H9 (cell line): ENCODE measurements around the gene SYT9. TPM values are rescaled to one million over a fixed set of nuclear protein-coding genes. Genes with fewer than 3 reads are reported as not detected.

Source experiments
- DNase-seq: peaks from one replicate; pipeline ENCODE4 v3.0.0-alpha.2; 2017
- H2AFZ ChIP-seq: one replicate; pipeline ENCODE4 v1.6.1; 2013; ENCODE audit warnings: mild to moderate bottlenecking, low read length, control low read depth, moderate library complexity
- H2AK5ac ChIP-seq: 2 replicates; pipeline ENCODE4 v1.6.1; 2013; ENCODE audit warnings: low read length, control low read depth, mixed read lengths; ENCODE audit not compliant: insufficient read length
- H2BK120ac ChIP-seq: one replicate; pipeline ENCODE4 v1.6.1; 2013; ENCODE audit warnings: low read depth, mild to moderate bottlenecking, low read length, control low read depth, inconsistent platforms; ENCODE audit not compliant: poor library complexity, severe bottlenecking
- H2BK12ac ChIP-seq: 2 replicates; pipeline ENCODE4 v1.6.1; 2013; ENCODE audit warnings: low read length, control low read depth, mixed read lengths, low read depth; ENCODE audit not compliant: insufficient read length
- H2BK15ac ChIP-seq: 2 replicates; pipeline ENCODE4 v1.6.1; 2013; ENCODE audit warnings: low read depth, low read length, control low read depth
- H2BK20ac ChIP-seq: one replicate; pipeline ENCODE4 v1.6.1; 2013; ENCODE audit warnings: low read depth, mild to moderate bottlenecking, low read length, control low read depth, inconsistent platforms; ENCODE audit not compliant: poor library complexity, severe bottlenecking
- H2BK5ac ChIP-seq: 2 replicates; pipeline ENCODE4 v1.6.1; 2013; ENCODE audit warnings: low read length, control low read depth, mixed read lengths; ENCODE audit not compliant: insufficient read length
- H3K14ac ChIP-seq: 2 replicates; pipeline ENCODE4 v1.6.1; 2013; ENCODE audit warnings: low read length, control low read depth; ENCODE audit not compliant: insufficient read depth
- H3K18ac ChIP-seq: 2 replicates; pipeline ENCODE4 v1.6.1; 2013; ENCODE audit warnings: low read depth, mild to moderate bottlenecking, mixed read lengths, low read length, control low read depth; ENCODE audit not compliant: insufficient read length
- H3K23ac ChIP-seq: 2 replicates; pipeline ENCODE4 v1.6.1; 2013; ENCODE audit warnings: low read length, control low read depth, mixed read lengths, low read depth; ENCODE audit not compliant: insufficient read length
- H3K23me2 ChIP-seq: 2 replicates; pipeline ENCODE4 v1.6.1; 2013; ENCODE audit warnings: low read depth, mild to moderate bottlenecking, mixed read lengths, low read length, control low read depth; ENCODE audit not compliant: insufficient read length, poor library complexity, severe bottlenecking
- H3K27ac ChIP-seq: 2 replicates; pipeline ENCODE4 v1.5.1; 2013; ENCODE audit warnings: low read length, control low read depth, mixed read lengths, low read depth; ENCODE audit not compliant: insufficient read length
- H3K27me3 ChIP-seq: 2 replicates; pipeline ENCODE4 v1.6.1; 2013; ENCODE audit warnings: low read length, control low read depth, inconsistent platforms; ENCODE audit not compliant: insufficient read depth
- H3K4ac ChIP-seq: 2 replicates; pipeline ENCODE4 v1.6.1; 2013; ENCODE audit warnings: low read depth, mild to moderate bottlenecking, control low read depth, inconsistent platforms, low read length, moderate library complexity
- H3K4me1 ChIP-seq: 2 replicates; pipeline ENCODE4 v1.6.1; 2013; ENCODE audit warnings: low read length, control low read depth, inconsistent platforms; ENCODE audit not compliant: insufficient read depth
- H3K4me2 ChIP-seq: 2 replicates; pipeline ENCODE4 v1.6.1; 2013; ENCODE audit warnings: low read length, control low read depth, mixed read lengths; ENCODE audit not compliant: insufficient read length, insufficient read depth
- H3K56ac ChIP-seq: 2 replicates; pipeline ENCODE4 v1.6.1; 2013; ENCODE audit warnings: low read depth, mild to moderate bottlenecking, mixed read lengths, low read length, control low read depth; ENCODE audit not compliant: insufficient read length
- H3K79me1 ChIP-seq: 2 replicates; pipeline ENCODE4 v1.6.1; 2013; ENCODE audit warnings: low read depth, mild to moderate bottlenecking, moderate library complexity, low read length, control low read depth, inconsistent platforms; ENCODE audit not compliant: insufficient read depth, poor library complexity, severe bottlenecking
- H3K79me2 ChIP-seq: 2 replicates; pipeline ENCODE4 v1.6.1; 2013; ENCODE audit warnings: low read length, control low read depth, inconsistent platforms; ENCODE audit not compliant: insufficient read depth
- H3K9ac ChIP-seq: 2 replicates; pipeline ENCODE4 v1.6.1; 2013; ENCODE audit warnings: low read length, control low read depth, mixed read lengths; ENCODE audit not compliant: insufficient read length; ENCODE audit errors: extremely low read depth
- H3K9me3 ChIP-seq: one replicate; pipeline ENCODE4 v1.6.1; 2013; ENCODE audit warnings: low read depth, low read length, inconsistent platforms; ENCODE audit not compliant: control insufficient read depth
- H3T11ph ChIP-seq: one replicate; pipeline ENCODE4 v1.6.1; 2013; ENCODE audit warnings: mild to moderate bottlenecking, low read length, control low read depth, inconsistent platforms
- H4K20me1 ChIP-seq: one replicate; pipeline ENCODE4 v1.6.1; 2013; ENCODE audit not compliant: control insufficient read depth, insufficient read length, insufficient read depth
- H4K5ac ChIP-seq: 2 replicates; pipeline ENCODE4 v1.6.1; 2013; ENCODE audit warnings: low read depth, mild to moderate bottlenecking, mixed read lengths, low read length, control low read depth; ENCODE audit not compliant: insufficient read length
- H4K8ac ChIP-seq: replicated peaks from 2 replicates; pipeline ENCODE4 v1.6.1; 2013; ENCODE audit warnings: low read length, control low read depth, mixed read lengths, low read depth; ENCODE audit not compliant: insufficient read length
- H4K91ac ChIP-seq: 2 replicates; pipeline ENCODE4 v1.6.1; 2013; ENCODE audit warnings: low read depth, mild to moderate bottlenecking, moderate library complexity, mixed read lengths, low read length, control low read depth; ENCODE audit not compliant: insufficient read length
- H3K27ac Mint-ChIP-seq, 3 experiments: 2 replicates in 2 of 3; 3 replicates in 1 of 3; pipeline ENCODE4 v1.8.0; 2020 to 2021; ENCODE audit warnings: mixed read lengths in 3 of 3, mild to moderate bottlenecking in 1 of 3, moderate library complexity in 1 of 3
- H3K27me3 Mint-ChIP-seq: 2 replicates; pipeline ENCODE4 v1.8.0; 2021; ENCODE audit warnings: low read depth, mild to moderate bottlenecking, moderate library complexity, mixed read lengths
- H3K36me3 Mint-ChIP-seq, 3 experiments: 2 replicates in 2 of 3; 3 replicates in 1 of 3; pipeline ENCODE4 v1.8.0; 2020 to 2021; ENCODE audit warnings: low read depth in 3 of 3, mixed read lengths in 3 of 3; ENCODE audit not compliant: insufficient read depth in 1 of 3
- H3K4me1 Mint-ChIP-seq, 2 experiments: 2 replicates each; pipeline ENCODE4 v1.8.0; 2020; ENCODE audit warnings: mixed read lengths in 2 of 2
- H3K4me3 Mint-ChIP-seq, 2 experiments: 2 replicates in 1 of 2; 3 replicates in 1 of 2; pipeline ENCODE4 v1.8.0; 2020 to 2021; ENCODE audit warnings: mild to moderate bottlenecking in 2 of 2, mixed read lengths in 2 of 2, moderate library complexity in 1 of 2
- H3K9me3 Mint-ChIP-seq, 2 experiments: 2 replicates in 1 of 2; 3 replicates in 1 of 2; pipeline ENCODE4 v1.8.0; 2020; ENCODE audit warnings: mild to moderate bottlenecking in 2 of 2, mixed read lengths in 2 of 2, moderate library complexity in 1 of 2
- WGBS: extraction: QIAGEN DNeasy Blood & Tissue Kit; methylation state at CpG from one replicate; pipeline ENCODE4 v1.1.7; 2013; ENCODE audit warnings: missing lambda C conversion rate, low lambda C conversion rate, mixed read lengths; ENCODE audit not compliant: insufficient read length; ENCODE audit errors: extremely low coverage; 5-methylcytosine and 5-hydroxymethylcytosine counted together
- total RNA-seq: library from RNA; stranded (reverse); gene quantifications from 2 replicates; pipeline ENCODE4 v1.2.1, GENCODE V29; 2021
- TF ChIP-seq, protein P1 (sequence below): fragments of 200-600 bp; sonication (generic); conservative IDR thresholded peaks from 3 replicates; pipeline ENCODE4 v1.8.0; 2021; ENCODE audit warnings: antibody characterized with exemption, mild to moderate bottlenecking

SYT9 gene
- total RNA-seq, 1 experiment from 2014 or later = 0.63 TPM

DNA sequence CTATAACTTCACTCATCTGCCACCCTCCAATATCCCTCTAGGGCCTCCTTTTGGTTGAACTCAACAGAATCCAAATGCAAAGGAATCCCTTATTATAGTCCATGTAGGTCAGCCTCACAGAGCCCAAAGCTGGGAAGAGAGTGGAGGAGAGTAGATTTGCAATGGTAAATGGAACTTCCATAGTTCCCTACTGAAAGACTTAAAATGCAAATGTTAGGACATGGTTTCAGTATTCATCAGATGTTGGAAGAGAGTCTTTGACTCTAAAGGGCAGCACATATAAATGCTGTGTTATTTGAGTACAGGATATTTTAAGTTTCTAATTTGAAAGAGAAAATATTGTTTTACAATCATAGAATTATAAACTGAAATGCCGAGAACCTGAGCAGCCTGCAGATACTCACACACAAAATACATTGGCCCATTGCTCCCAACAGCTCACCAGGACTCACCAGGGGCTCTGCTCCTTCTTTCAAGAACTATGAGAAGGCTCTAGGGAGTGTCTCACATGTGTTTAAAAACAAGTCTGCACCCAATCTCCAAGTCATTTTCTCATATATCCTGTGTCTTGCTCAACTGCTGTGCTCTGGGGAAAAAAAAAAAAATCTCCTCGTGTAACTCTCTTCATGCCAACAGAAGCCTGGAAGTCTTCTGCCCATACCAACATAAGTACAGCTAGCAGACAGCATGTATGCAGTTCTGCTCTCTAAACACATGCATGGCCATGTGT is 39.6 kb downstream of the SYT9 start:
- Mint-ChIP-seq H3K36me3 (peaks cover 4 to 6% (median 6%) of the 10 kb centered on the region in 3 experiments; a peak in 6 of 7 replicates), H3K9me3 (peaks cover 11 to 14% of the 10 kb centered on the region in 2 experiments), H3K4me3 (no peak overlapping the region), H3K27me3 (no peaks in the 10 kb centered on the region), H3K4me1 (peaks cover 3 to 9% of the 10 kb centered on the region in 2 experiments), H3K27ac (no peak overlapping the region)
- Histone ChIP-seq H2BK20ac (no peak overlapping the region), H4K8ac (no peak overlapping the region), H3K79me2 (no peaks in the 10 kb centered on the region), H3K23me2 (no peaks in the 10 kb centered on the region), H3K9ac (no peak overlapping the region), H3T11ph (no peak overlapping the region), H3K27me3 (no peaks in the 10 kb centered on the region), H3K9me3 (peaks cover under 1% of the 10 kb centered on the region), H3K56ac (no peak overlapping the region), H3K4me1 (no peaks in the 10 kb centered on the region), H2BK15ac (no peak overlapping the region), H3K27ac (no peak overlapping the region), H3K14ac (no peak overlapping the region), H2BK5ac (no peak overlapping the region), H2AK5ac (no peak overlapping the region), H2BK12ac (no peak overlapping the region), H3K23ac (no peak overlapping the region), H2BK120ac (no peak overlapping the region), H4K20me1 (no peaks in the 10 kb centered on the region), H2AFZ (no peak overlapping the region), H3K79me1 (no peaks in the 10 kb centered on the region), H4K91ac (no peak overlapping the region), H3K4ac (no peak overlapping the region), H3K18ac (no peak overlapping the region), H3K4me2 (no peak overlapping the region), H4K5ac (no peak overlapping the region)
- no CpG with 5 or more reads among the region's 2 CpGs for WGBS
- TF ChIP-seq, protein P1, sequence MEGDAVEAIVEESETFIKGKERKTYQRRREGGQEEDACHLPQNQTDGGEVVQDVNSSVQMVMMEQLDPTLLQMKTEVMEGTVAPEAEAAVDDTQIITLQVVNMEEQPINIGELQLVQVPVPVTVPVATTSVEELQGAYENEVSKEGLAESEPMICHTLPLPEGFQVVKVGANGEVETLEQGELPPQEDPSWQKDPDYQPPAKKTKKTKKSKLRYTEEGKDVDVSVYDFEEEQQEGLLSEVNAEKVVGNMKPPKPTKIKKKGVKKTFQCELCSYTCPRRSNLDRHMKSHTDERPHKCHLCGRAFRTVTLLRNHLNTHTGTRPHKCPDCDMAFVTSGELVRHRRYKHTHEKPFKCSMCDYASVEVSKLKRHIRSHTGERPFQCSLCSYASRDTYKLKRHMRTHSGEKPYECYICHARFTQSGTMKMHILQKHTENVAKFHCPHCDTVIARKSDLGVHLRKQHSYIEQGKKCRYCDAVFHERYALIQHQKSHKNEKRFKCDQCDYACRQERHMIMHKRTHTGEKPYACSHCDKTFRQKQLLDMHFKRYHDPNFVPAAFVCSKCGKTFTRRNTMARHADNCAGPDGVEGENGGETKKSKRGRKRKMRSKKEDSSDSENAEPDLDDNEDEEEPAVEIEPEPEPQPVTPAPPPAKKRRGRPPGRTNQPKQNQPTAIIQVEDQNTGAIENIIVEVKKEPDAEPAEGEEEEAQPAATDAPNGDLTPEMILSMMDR = no peak
- DNase-seq = no peak
